Measurements from ENCODE around the gene FGGY. TPM values are rescaled to one million over a fixed set of nuclear protein-coding genes. Genes with fewer than 3 reads are reported as not detected.
"Not testable (repeated sequence)": the region's sequence is repeated elsewhere in the genome, so short reads cannot be mapped to it uniquely, and the experiment has no call there.

FGGY gene
- total RNA-seq, 4 donors from 2014 or later: 20.6 to 138 (median 32.8) TPM

DNA sequence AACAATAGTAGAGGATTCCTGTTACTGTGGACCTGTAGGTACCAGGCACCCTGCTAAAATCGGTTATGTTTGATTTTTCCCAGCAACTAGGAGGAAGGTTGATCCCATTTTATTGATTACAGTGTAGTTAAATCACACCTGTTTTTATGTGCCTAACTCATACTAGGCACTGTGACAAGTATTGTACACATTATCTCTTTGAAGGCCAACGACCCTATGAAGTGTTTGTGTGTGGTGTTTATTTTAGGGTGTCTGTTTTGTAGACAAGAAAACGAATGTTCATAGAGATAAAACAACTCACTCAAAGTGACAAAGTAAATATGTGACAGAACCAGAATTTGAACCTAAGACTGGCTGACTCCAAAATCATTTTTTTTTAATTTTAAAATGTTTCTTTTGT is 49.5 kb downstream of the FGGY start:
- H3K4me1 ChIP-seq: no peaks in the 10 kb centered on the region
- intact Hi-C loops (cut with DNase I; ENCODE audit: low total_unique reads): no loop called here
- H3K27me3 ChIP-seq: no peaks in the 10 kb centered on the region
- TF ChIP-seq CTCF (IDR thresholded peaks at IDR 0.05) (no peak), POLR2A (IDR thresholded peaks at IDR 0.05) (no peak)
- no peaks in the 10 kb centered on the region for H3K9me3 ChIP-seq
- H3K27ac ChIP-seq: no peak overlapping the region
- no peak for DNase-seq
- no peak overlapping the region for H3K4me3 ChIP-seq
- H3K36me3 ChIP-seq: no peaks in the 10 kb centered on the region

- DNase-seq: no peak
- TF ChIP-seq CTCF (IDR thresholded peaks at IDR 0.05) (no peak), POLR2A (IDR thresholded peaks at IDR 0.05) (no peak)
- intact Hi-C loops (cut with DNase I; ENCODE audit: low total_unique reads): no loop called here
- H3K27me3 ChIP-seq: no peaks in the 10 kb centered on the region
- H3K4me1 ChIP-seq: no peaks in the 10 kb centered on the region
- H3K36me3 ChIP-seq: no peaks in the 10 kb centered on the region
- no peak overlapping the region for H3K27ac ChIP-seq
- no peaks in the 10 kb centered on the region for H3K9me3 ChIP-seq
- no peak overlapping the region for H3K4me3 ChIP-seq
Observed at GRCh38 chr1:59349101-59349500, 52.2 kb downstream of the FGGY start.

DNA sequence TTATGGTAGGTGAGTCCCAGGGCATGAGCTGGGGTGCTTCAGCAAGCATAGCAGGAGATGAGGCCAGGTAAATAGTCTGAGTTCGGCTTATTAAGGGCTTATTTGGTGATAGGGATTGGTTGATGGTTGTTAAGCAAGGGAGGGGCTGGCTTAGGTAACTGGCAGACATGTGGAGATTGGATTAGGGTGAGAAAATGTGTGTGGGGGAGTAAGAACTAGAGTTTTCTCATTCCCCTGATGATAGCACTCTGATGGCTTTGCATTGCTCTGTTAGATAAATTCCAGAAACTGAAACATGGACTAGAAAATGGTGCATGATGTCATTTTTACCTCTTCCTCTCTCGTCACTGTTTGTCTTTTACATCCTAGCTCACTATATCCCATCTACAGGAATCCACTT is 53.6 kb downstream of the FGGY start:
- peak overlapping the region in 1 of 2 donors; percentile 30 for H3K27ac ChIP-seq
- no peak for DNase-seq
- no peak for TF ChIP-seq CTCF (IDR thresholded peaks at IDR 0.05)
- TF ChIP-seq POLR2A (IDR thresholded peaks at IDR 0.05): no peak
- no peaks in the 10 kb centered on the region for H3K27me3 ChIP-seq
- peaks cover 0 to 4% of the 10 kb centered on the region in 2 donors for H3K4me1 ChIP-seq
- no peaks in the 10 kb centered on the region for H3K36me3 ChIP-seq
- H3K9me3 ChIP-seq: no peaks in the 10 kb centered on the region
- intact Hi-C loops (cut with DNase I; ENCODE audit: low total_unique reads): loop anchor here (10.0 kb wide), 1 partner anchor 56 kb away; the partner anchor contains the start of gene FGGY
- no peak overlapping the region for H3K4me3 ChIP-seq

DNA sequence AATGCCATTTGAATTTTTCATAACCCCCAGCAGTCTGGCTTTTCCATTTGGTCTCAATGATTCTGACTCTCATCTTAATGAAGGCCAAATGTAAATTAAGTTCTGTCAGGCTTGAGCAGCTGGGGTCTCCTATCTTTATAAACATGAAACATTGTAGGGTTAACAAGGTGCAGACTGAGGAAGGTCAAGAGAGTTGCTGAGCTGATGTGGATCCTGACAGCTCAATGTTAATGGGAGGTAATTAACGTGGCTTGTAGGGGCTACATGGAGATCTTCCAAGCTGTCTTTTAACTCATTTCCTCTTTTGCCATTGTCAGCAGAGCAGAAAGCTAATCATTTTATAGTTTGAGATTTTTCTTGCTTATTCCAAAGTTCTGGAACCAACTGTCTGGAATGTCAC is 55.2 kb downstream of the FGGY start:
- Histone ChIP-seq H3K4me1 (peaks cover 0 to 8% of the 10 kb centered on the region in 2 donors), H3K9me3 (no peaks in the 10 kb centered on the region), H3K27ac (peak overlapping the region in 1 of 2 donors; percentile 2), H3K36me3 (no peaks in the 10 kb centered on the region), H3K27me3 (no peaks in the 10 kb centered on the region), H3K4me3 (no peak overlapping the region)
- DNase-seq: no peak
- intact Hi-C loops (cut with DNase I; ENCODE audit: low total_unique reads): loop anchor here (10.0 kb wide), 1 partner anchor 57 kb away; the partner anchor contains the start of gene FGGY
- no peak for TF ChIP-seq CTCF (IDR thresholded peaks at IDR 0.05)
- TF ChIP-seq POLR2A (IDR thresholded peaks at IDR 0.05): no peak

DNA sequence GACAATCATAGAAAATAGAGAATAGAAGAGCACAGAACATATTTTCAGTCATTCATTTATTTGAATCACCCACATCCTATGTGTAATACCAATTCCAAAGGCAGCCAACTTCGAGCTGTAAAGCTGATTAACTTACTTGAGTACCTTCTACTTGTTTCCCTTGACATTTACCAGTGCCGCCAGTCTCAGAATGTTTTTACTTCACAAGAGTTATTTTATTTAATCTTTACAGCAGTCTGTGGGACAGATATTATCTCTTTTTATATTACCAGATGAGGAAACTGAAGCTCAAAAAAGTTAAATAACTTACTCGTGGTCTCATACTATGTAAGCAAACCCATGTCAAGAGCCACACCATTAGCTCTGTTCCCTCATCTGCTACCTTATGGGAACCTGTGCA is 56.6 kb downstream of the FGGY start:
- TF ChIP-seq CTCF (IDR thresholded peaks at IDR 0.05): no peak
- no peak for TF ChIP-seq POLR2A (IDR thresholded peaks at IDR 0.05)
- no peaks in the 10 kb centered on the region for H3K9me3 ChIP-seq
- H3K27ac ChIP-seq: peak overlapping the region; percentile 84 to 86
- no peak for DNase-seq
- peaks cover 0 to 8% of the 10 kb centered on the region in 2 donors for H3K4me1 ChIP-seq
- H3K4me3 ChIP-seq: no peak overlapping the region
- H3K27me3 ChIP-seq: no peaks in the 10 kb centered on the region
- H3K36me3 ChIP-seq: no peaks in the 10 kb centered on the region
- intact Hi-C loops (cut with DNase I; ENCODE audit: low total_unique reads): loop anchor here (10.0 kb wide), 1 partner anchor 59 kb away; the partner anchor contains the start of gene FGGY

- H3K4me1 ChIP-seq, DNase-seq, H3K27me3 ChIP-seq, H3K36me3 ChIP-seq, H3K4me3 ChIP-seq, H3K9me3 ChIP-seq: not testable (repeated sequence)
- H3K27ac ChIP-seq: peak overlapping the region; percentile 84 to 86
- intact Hi-C loops (cut with DNase I; ENCODE audit: low total_unique reads): loop anchor here (10.0 kb wide), 1 partner anchor 59 kb away; the partner anchor contains the start of gene FGGY
Observed at GRCh38 chr1:59354239-59354638, 57.3 kb downstream of the FGGY start.

Data from uterus (tissue), 4 donors.